Activated CD4-positive, alpha-beta T cell treated with anti-CD3 and anti-CD28 coated beads, Interleukin-2, amount 50 U/mL, for 1 hour (primary cell): Measurements from ENCODE around the gene TAS2R46.
"Not testable (repeated sequence)": the region's sequence is repeated elsewhere in the genome, so short reads cannot be mapped to it uniquely, and the experiment has no call there.

ENCODE experiments used
- DNase-seq: peaks from one replicate; pipeline ENCODE4 v3.0.0-alpha.2; 2020

TAS2R46 gene

DNA sequence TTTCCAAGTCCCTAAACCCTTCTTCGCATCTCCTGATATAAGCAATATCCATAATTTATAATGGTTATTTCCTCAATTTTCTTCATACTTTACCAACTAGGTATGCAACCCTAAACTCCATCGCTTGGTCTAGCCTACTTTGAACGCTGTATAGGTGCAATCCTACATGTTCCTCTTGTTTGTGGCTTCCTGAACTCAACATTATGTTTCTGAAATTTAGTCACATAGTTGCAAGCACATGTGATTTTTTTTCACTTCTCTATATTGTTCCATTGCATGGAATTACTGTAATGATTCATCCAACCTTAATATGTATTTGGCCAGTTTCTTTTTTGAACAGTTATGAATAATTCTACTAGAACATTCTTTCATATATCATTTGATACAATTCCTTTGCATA is 28.1 kb downstream of the TAS2R46 start:
- DNase-seq, result not testable (repeated sequence)

DNA sequence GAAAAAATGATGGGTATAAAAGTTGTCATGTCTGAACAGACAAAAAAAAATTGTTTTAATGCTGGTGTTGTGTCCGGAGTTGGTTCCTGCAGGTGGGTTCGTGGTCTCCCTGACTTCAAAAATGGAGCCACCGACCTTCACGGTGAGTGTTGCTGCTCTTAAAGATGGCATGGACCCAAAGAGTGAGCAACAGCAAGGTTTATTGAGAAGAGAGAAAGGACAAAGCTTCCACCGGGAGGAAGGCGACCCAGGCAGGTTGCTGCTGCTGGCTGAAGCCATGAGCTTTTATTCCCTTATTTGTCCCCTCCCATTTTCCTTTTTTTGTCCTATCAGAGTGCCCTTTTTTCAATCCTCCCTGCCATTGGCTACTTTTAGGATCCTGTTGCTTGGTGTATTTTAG is 30.8 kb downstream of the TAS2R46 start, which contains the start of gene TAS2R31:
TAS2R31 (minus strand) TSS at position 101 of the 400 bp plus-strand sequence; CDS start at position 29, 72 bp downstream.
- no peak for DNase-seq

- DNase-seq, result no peak
These were observed 36.0 kb downstream of the TAS2R46 start for GRCh38 chr12:11026118-11026517.

DNA sequence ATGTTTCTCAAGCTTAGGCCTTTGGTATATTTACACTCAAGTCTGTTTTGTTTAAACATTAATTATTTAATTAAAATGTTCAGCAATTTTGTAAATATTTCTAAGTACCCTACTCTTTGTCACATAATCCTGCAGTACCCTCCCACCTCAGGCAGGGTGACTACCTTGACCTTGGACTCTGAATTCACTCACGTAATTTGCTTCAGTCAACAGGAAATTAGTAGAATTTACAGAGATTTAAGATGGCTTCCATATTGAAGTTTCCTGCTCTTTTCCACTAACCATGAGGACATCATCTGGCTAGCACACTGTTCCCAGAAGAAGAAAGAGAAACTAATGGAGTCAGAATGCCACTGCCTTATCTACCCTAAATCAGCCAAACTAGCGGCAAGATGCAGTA is 38.7 kb downstream of the TAS2R46 start:
- DNase-seq, result no peak

DNA sequence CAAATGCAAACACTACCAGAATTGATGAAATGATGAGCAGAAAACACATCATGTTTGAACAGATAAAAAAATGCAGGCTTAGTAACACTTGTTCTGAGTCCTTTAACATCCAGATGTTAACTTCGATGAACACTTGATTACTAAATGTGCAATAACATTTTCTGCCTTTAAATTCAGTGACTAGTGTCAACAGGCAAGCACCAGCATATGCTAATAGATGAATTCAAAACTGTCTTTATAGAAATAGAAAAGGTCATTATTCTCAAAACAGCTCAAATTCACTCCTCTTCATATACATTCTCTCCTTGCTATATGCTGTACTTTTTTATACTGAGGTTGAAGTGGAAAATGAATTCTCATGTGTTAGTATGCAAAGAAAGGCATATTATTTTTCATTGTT is 39.6 kb downstream of the TAS2R46 start, which contains the start of gene TAS2R19:
TAS2R19 (minus strand) TSS at position 101 of the 400 bp plus-strand sequence; CDS start at position 52, 49 bp downstream.
- DNase-seq, result no peak

DNA sequence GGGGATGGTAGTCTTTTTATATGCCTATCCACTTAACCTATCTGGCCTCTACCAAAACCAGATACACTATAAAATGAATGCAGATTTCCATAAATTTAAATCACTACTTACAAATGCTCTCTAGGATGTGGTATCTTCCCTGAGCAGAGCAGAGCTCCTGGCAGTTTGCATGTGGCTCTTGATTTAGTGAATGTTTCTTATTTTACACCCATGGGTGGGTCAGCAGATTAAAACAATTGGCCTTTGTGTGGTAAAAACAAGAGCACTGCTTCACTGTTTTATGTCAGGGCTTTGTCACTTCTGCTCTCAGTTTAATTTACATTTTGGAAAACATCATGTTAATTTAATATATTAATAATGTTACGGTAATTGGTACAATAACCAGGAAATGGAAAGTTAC is 45.2 kb downstream of the TAS2R46 start:
- DNase-seq, result no peak

DNA sequence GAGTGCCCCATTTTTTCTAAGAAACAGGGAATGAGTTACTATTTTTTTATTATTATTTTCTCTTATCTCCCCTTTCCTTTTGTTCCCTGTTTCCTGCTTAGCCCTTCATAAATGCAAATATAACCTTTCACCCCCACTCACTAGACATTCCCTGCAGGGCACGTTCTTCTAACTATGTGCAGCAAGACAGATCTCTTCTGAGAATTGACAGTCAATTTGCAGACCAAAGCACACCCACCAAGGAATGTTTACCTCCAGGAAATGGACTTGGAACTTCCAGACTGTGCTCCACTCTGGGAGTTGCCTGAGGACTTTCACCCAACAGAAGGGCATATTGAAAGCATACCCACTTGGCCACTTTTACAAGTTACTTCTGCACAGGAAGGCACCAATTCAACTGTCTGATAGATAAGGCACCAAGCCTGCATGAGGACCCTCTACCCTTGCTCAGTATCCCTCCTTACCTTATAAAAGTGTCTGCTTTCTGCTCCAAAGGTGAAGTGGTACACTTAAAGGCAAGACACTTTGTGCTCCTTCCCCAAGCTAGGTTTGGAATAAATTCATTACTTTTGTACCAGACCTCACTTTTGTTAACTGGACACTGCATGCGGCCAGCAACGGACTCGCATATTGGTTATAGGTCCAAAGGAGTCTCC is 46.2 kb downstream of the TAS2R46 start:
- DNase-seq, result no peak

DNA sequence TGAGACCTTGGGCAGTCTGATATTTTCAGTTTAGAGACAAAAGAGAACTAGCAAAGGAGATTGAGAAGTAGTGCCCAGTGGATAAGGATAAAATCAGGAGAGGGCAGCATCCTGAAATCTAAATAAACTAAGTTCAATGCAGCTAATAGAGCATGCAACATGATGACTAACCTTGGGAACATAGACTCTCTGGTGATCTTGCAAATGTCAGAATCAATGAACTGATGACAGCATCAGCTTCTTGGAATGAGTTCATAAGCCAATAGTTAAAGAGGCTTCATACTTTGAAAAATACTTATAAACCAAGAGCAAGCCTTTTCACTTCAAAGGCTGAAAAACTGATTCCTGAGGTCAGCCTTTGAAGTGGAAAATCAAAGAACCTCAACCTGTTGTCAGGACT is 47.9 kb downstream of the TAS2R46 start:
- DNase-seq, result no peak
